Common myeloid progenitor, CD34-positive (primary cell): ENCODE measurements around the gene ANKRD40.

Source experiments
- CTCF ChIA-PET: fragments of 350-600 bp; sonication (Branson Sonifier 250); formaldehyde crosslinking; loops from one replicate; lab custom pipeline; 2021; ENCODE audit warnings: antibody characterized with exemption; lab: Charles Lee
- POLR2A ChIA-PET: fragments of 350-600 bp; sonication (Branson Sonifier 250); formaldehyde crosslinking; loops from one replicate; lab custom pipeline; 2021; ENCODE audit warnings: antibody characterized with exemption; lab: Charles Lee
- DNase-seq, 3 donors: peaks; one replicate each; pipeline versions ENCODE4 v3.0.0 to v3.0.0-alpha.2; 2013
- H3K27ac ChIP-seq, 2 experiments: 1 replicate in 1 of 2; 2 replicates in 1 of 2; pipeline ENCODE4 v1.7.0; 2013; ENCODE audit warnings: inconsistent platforms in 2 of 2, low read length in 2 of 2, mild to moderate bottlenecking in 2 of 2, low read depth in 1 of 2, moderate library complexity in 1 of 2; ENCODE audit not compliant: severe bottlenecking in 2 of 2, insufficient read depth in 1 of 2, poor library complexity in 1 of 2
- H3K27me3 ChIP-seq, 5 experiments: replicated peaks in 2 of 5; 1 replicate in 3 of 5; 2 replicates in 2 of 5; pipeline versions ENCODE4 v1.6.1 to v1.7.0; 2013; ENCODE audit warnings: low read length in 4 of 5, mild to moderate bottlenecking in 2 of 5, moderate library complexity in 2 of 5, inconsistent platforms in 1 of 5; ENCODE audit not compliant: insufficient read depth in 5 of 5, control insufficient read depth in 4 of 5
- H3K36me3 ChIP-seq, 4 experiments: 1 replicate in 2 of 4; 2 replicates in 2 of 4; pipeline versions ENCODE4 v1.6.1 to v1.7.0; 2013; ENCODE audit warnings: low read length in 3 of 4, control low read depth in 1 of 4, mild to moderate bottlenecking in 1 of 4; ENCODE audit not compliant: control insufficient read depth in 4 of 4, insufficient read depth in 4 of 4
- H3K4me1 ChIP-seq, 4 experiments: 1 replicate in 3 of 4; 2 replicates in 1 of 4; pipeline versions ENCODE4 v1.6.1 to v1.7.1; 2013; ENCODE audit warnings: low read length in 3 of 4, mild to moderate bottlenecking in 3 of 4, control low read depth in 1 of 4, inconsistent platforms in 1 of 4, moderate library complexity in 1 of 4; ENCODE audit not compliant: control insufficient read depth in 4 of 4, insufficient read depth in 4 of 4; ENCODE audit errors: control extremely low read depth in 1 of 4
- H3K4me3 ChIP-seq, 7 experiments: 1 replicate in 4 of 7; 2 replicates in 3 of 7; pipeline versions ENCODE4 v1.5.1 to v1.7.0; 2013; ENCODE audit warnings: mild to moderate bottlenecking in 7 of 7, low read length in 6 of 7, moderate library complexity in 6 of 7, inconsistent platforms in 2 of 7, low read depth in 2 of 7, control low read depth in 1 of 7; ENCODE audit not compliant: insufficient read depth in 4 of 7, control insufficient read depth in 1 of 7; ENCODE audit errors: extremely low read depth in 1 of 7
- H3K9me3 ChIP-seq, 5 experiments: 1 replicate in 4 of 5; 2 replicates in 1 of 5; pipeline versions ENCODE4 v1.6.1 to v1.7.1; 2013; ENCODE audit warnings: low read length in 4 of 5, mild to moderate bottlenecking in 2 of 5, inconsistent platforms in 1 of 5, low read depth in 1 of 5, moderate library complexity in 1 of 5; ENCODE audit not compliant: control insufficient read depth in 4 of 5, insufficient read depth in 2 of 5; ENCODE audit errors: control extremely low read depth in 1 of 5
- WGBS: methylation state at CpG from one replicate; pipeline ENCODE4 v1.1.5; 2013; ENCODE audit not compliant: insufficient coverage; 5-methylcytosine and 5-hydroxymethylcytosine counted together

ANKRD40 gene

DNA sequence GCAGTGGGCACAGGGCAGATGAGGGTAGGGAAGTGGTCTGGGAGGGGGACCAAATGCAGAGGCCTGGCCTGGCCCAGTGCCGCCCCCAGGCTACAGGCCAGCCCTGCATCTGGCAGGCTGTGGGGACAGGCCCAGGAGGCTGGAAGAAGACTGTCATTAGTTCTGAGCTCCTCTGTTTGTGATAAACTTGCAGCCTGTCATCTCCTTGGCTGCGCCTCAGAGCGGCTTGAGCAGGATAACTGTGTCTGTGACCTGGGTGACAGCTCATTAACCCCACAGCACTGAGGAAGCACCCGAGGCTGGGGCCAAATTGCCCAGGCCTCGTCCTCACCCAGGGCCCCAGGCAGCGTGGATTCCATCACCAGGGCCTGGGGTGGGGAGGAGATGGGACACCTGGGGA is 49.1 kb downstream of the ANKRD40 start:
- DNase-seq, result no peak
- no peaks in the 10 kb centered on the region for H3K27me3 ChIP-seq
- H3K36me3 ChIP-seq, result no peaks in the 10 kb centered on the region
- H3K4me3 ChIP-seq, result no peak overlapping the region
- peaks cover 0 to 38% (median 26%) of the 10 kb centered on the region in 4 experiments for H3K4me1 ChIP-seq
- peaks cover 0 to 2% (median 0%) of the 10 kb centered on the region in 5 experiments for H3K9me3 ChIP-seq
- ChIA-PET CTCF (interaction anchor here (1.2 kb wide), 1 partner anchor 10 kb away, joined by 3 read pairs; no protein-coding TSS in a partner anchor), POLR2A (no interaction called here)
- H3K27ac ChIP-seq, result no peak overlapping the region
- WGBS, result 98% methylated on average over 4 of the region's 6 CpGs

DNA sequence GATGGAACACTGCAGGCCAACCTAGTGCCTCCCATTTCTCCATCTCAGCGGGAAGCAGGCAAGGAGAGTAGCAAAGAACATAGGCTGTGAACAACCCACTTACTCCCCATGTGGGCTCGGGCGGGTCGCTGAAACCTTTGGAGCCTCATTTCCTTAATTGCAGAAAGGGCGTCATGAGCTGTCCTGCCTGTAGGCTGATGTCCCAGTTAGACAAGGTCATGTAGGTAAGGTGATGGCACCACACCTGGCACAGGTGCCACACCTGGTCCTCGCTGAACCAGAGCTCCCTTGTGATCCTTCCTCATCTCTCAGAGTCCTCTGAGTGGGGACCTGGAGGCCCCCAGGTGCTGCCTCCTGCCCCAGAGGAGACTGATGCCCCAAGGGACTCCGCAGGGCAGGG is 50.1 kb downstream of the ANKRD40 start:
- ChIA-PET POLR2A (no interaction called here), CTCF (interaction anchor here (1.2 kb wide), 1 partner anchor 9 kb away, joined by 3 read pairs; no protein-coding TSS in a partner anchor)
- no peak overlapping the region for H3K4me3 ChIP-seq
- DNase-seq, result no peak
- peaks cover 0 to 5% (median 4%) of the 10 kb centered on the region in 5 experiments for H3K9me3 ChIP-seq
- H3K27ac ChIP-seq, result no peak overlapping the region
- H3K4me1 ChIP-seq, result peaks cover 0 to 28% (median 26%) of the 10 kb centered on the region in 4 experiments
- 94% methylated on average over 7 of the region's 7 CpGs for WGBS
- no peaks in the 10 kb centered on the region for H3K27me3 ChIP-seq
- H3K36me3 ChIP-seq, result no peaks in the 10 kb centered on the region

DNA sequence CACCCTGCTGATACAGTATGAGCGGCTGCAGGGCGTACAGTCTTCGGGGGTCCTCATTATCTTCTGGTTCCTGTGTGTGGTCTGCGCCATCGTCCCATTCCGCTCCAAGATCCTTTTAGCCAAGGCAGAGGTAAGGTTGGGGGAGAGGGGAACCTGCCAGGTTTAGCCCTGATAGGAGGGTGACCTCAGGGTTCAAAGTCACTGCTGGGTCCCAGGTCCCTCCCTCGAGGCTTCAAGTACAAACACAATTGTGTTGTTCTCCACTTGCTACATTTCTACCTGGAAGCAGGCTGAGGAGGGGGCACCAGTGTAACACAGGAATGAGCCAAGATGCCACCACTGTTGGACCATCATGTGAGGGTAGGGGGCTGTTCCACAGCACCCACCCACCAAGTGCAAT is 50.7 kb downstream of the ANKRD40 start:
- no peaks in the 10 kb centered on the region for H3K36me3 ChIP-seq
- no peak overlapping the region for H3K27ac ChIP-seq
- H3K4me3 ChIP-seq, result no peak overlapping the region
- CTCF ChIA-PET, result no interaction called here
- peaks cover 0 to 9% (median 6%) of the 10 kb centered on the region in 5 experiments for H3K9me3 ChIP-seq
- H3K4me1 ChIP-seq, result peaks cover 0 to 23% (median 23%) of the 10 kb centered on the region in 4 experiments
- 97% methylated on average over 7 of the region's 7 CpGs for WGBS
- H3K27me3 ChIP-seq, result no peaks in the 10 kb centered on the region
- POLR2A ChIA-PET, result no interaction called here
- no peak for DNase-seq

DNA sequence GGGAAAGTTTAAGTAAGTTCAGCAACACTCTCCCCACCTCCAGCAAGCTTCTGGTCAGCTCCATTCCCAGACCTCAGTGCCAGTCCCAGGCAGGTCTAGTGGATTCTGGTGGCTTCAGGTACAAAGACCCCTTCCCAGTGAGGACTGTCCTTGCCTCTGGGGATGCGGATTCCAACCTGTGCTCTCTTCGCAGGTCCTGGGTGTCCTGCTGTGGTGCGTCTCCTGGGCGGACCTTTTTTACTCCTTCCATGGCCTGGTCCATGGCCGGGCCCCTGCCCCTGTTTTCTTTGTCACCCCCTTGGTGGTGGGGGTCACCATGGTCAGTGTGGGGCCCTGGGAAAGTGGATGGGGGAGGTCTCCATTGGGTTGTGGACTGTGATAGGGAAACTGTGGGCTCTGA is 51.2 kb downstream of the ANKRD40 start:
- H3K27ac ChIP-seq, result no peak overlapping the region
- POLR2A ChIA-PET, result no interaction called here
- DNase-seq, result no peak
- CTCF ChIA-PET, result interaction anchor here (1.4 to 1.6 kb wide), 2 partner anchors 10 to 20 kb away, joined by 3 read pairs; no protein-coding TSS in a partner anchor
- no peak overlapping the region for H3K4me3 ChIP-seq
- no peaks in the 10 kb centered on the region for H3K27me3 ChIP-seq
- H3K36me3 ChIP-seq, result no peaks in the 10 kb centered on the region
- H3K4me1 ChIP-seq, result peaks cover 0 to 18% (median 17%) of the 10 kb centered on the region in 4 experiments
- 92% methylated on average over 5 of the region's 5 CpGs for WGBS
- H3K9me3 ChIP-seq, result peaks cover 0 to 9% (median 6%) of the 10 kb centered on the region in 5 experiments

DNA sequence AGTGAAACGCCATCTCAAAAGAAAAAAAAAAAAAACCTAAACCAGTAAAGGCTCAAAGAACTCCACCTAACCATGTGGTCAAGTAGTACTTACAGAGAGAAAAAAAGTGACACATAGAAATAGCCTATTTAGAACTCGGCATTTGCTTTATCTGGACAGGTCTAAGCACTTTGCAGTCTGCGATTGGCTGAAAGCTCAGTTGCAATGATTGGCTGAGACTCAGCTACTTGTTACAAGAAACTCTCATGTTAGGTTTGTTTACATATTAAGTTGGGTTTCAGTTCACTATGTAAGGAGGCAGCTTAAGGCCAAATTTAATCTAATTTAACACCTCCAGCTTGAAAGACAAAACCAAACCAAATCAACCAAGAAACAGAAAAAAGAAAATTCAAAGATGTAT is 54.0 kb downstream of the ANKRD40 start:
- H3K9me3 ChIP-seq, result peaks cover 0 to 9% (median 6%) of the 10 kb centered on the region in 5 experiments
- POLR2A ChIA-PET, result no interaction called here
- no peaks in the 10 kb centered on the region for H3K36me3 ChIP-seq
- CTCF ChIA-PET, result interaction anchor here (1.2 kb wide), 1 partner anchor 33 kb away, joined by 3 read pairs; no protein-coding TSS in a partner anchor
- no peaks in the 10 kb centered on the region for H3K4me1 ChIP-seq
- no peak for DNase-seq
- H3K4me3 ChIP-seq, result no peak overlapping the region
- WGBS, result 100% methylated on average over 1 of the region's 3 CpGs
- H3K27ac ChIP-seq, result no peak overlapping the region
- H3K27me3 ChIP-seq, result no peaks in the 10 kb centered on the region

DNA sequence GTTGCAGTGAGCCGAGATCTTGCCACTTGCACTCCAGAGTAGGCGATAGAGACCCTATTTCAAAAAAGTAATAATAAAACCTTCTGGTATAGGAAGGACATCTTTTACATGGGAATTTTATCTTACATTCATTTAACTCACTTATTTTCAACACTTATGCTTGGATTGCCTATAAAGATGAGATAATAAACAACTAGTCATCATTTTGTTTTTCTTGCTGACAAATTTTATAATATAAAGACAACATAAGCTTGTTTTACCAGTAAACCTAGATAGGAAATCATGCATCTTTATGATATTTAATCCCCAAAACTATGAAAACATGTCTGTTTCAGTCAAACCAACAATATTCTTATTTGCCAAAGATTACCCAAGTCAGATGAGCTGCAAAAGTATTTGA is 56.1 kb downstream of the ANKRD40 start:
- CTCF ChIA-PET, result interaction anchor here (0.6 to 1.9 kb wide), 7 partner anchors 10 to 89 kb away, joined by 3 to 13 read pairs (median 3); no protein-coding TSS in a partner anchor

DNA sequence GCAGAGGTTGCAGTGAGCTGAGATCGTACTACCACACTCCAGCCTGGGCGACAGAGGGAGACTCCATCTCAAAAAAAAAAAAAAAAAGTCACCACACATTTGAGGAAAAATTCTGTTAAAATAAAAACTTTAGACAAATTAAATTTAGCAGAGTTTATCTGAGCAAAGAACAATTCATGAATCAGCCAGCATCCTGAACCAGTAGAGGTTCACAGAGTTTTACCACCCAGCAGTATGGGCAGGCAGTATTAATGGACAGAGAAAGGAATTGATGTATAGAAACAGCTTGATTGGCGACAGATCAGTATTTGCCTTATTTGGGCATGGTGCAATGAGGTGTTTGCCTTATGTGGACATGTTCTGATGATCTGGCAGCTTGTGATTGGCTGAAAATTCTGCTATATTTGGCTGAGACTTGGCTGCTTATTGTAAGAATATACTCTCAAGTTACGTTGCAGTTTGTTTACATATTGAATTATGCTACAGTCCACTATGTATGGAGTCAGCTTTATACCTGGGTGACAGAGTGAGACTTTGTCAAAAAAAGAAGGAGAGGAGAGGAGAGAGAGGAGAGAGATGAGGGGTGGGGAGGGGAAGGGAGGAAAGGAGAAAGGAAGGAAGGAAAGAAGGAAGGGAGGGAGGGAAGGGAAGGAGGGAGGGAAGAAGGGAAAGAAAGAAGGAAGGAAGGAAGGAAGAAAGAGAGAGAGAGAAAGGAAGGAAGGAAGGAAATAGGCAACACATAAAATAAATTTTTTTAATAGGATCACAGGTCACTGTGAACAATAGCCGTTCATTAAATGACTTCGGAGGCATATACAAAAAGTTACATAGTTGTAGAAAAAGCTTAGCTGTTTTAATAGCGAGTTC is 58.4 kb downstream of the ANKRD40 start:
- CTCF ChIA-PET, result interaction anchor here (0.7 to 1.9 kb wide), 7 partner anchors 8 to 21 kb away, joined by 3 to 5 read pairs (median 4); no protein-coding TSS in a partner anchor
- 100% methylated on average over 2 of the region's 7 CpGs for WGBS

More for the DNA sequence above, 56.1 kb downstream of the ANKRD40 start:
- Histone ChIP-seq H3K36me3 (no peaks in the 10 kb centered on the region), H3K27ac (no peak overlapping the region), H3K9me3 (peaks cover 0 to 9% (median 6%) of the 10 kb centered on the region in 5 experiments), H3K4me1 (no peaks in the 10 kb centered on the region), H3K4me3 (no peak overlapping the region), H3K27me3 (no peaks in the 10 kb centered on the region)
- DNase-seq, result no peak
- POLR2A ChIA-PET, result no interaction called here
- WGBS, result no CpG with 5 or more reads among the region's 2 CpGs

More for the DNA sequence above, 58.4 kb downstream of the ANKRD40 start:
- H3K27me3 ChIP-seq, result no peaks in the 10 kb centered on the region
- POLR2A ChIA-PET, result no interaction called here
- DNase-seq, result no peak
- no peak overlapping the region for H3K4me3 ChIP-seq
- H3K9me3 ChIP-seq, result peaks cover 0 to 9% (median 6%) of the 10 kb centered on the region in 5 experiments
- H3K36me3 ChIP-seq, result no peaks in the 10 kb centered on the region
- no peaks in the 10 kb centered on the region for H3K4me1 ChIP-seq
- no peak overlapping the region for H3K27ac ChIP-seq
